Measurements from ENCODE around the gene LIN7B. TPM values are rescaled to one million over a fixed set of nuclear protein-coding genes. Genes with fewer than 3 reads are reported as not detected.

The LIN7B gene
- polyA plus RNA-seq (ENCODE audit: insufficient read length in 10 of 10): 10 to 100 TPM in 4 of 10 donors, 1 to 10 TPM in 6; 8.1 to 14.5 (median 9.8) TPM
- long read RNA-seq, donor 1, transcript LIN7B-201 (6 exons, 755 nt): major isoform, 5 of 6 reads
- long read RNA-seq, donor 1, partial matches to known transcripts: 0 of 6 reads
- long read RNA-seq, donor 1, other reads (novel, unspliced or antisense): 0 of 6 reads
- long read RNA-seq, donor 2, partial matches to known transcripts: 0 of 4 reads
- long read RNA-seq, donor 2, other reads (novel, unspliced or antisense): 0 of 4 reads
- long read RNA-seq, donor 3: 0 reads
- long read RNA-seq, donor 4, partial matches to known transcripts: 0 of 3 reads
- long read RNA-seq, donor 4, other reads (novel, unspliced or antisense): 0 of 3 reads
- long read RNA-seq, donor 5, transcript LIN7B-201 (6 exons, 755 nt): major isoform, 7 of 8 reads
- long read RNA-seq, donor 5, partial matches to known transcripts: 0 of 8 reads
- long read RNA-seq, donor 5, other reads (novel, unspliced or antisense): 0 of 8 reads
- long read RNA-seq, donor 6, transcript LIN7B-201 (6 exons, 755 nt): major isoform, 5 of 7 reads
- long read RNA-seq, donor 6, partial matches to known transcripts: 0 of 7 reads
- long read RNA-seq, donor 6, other reads (novel, unspliced or antisense): 0 of 7 reads
- long read RNA-seq, donor 7, partial matches to known transcripts: 0 of 1 reads
- long read RNA-seq, donor 7, other reads (novel, unspliced or antisense): 0 of 1 reads
- long read RNA-seq, donor 8, partial matches to known transcripts: 0 of 2 reads
- long read RNA-seq, donor 8, other reads (novel, unspliced or antisense): 0 of 2 reads
- long read RNA-seq, donor 9: 0 reads

GRCh38 chr19:49113762-49114629, at the start of gene LIN7B:
Gene LIN7B (plus strand): TSS chr19:49114370. CDS start chr19:49114405, 35 bp downstream.
- DNase-seq: peak; percentile 61 to 79 (median 79)

GRCh38 chr19:49064768-49065611, 49.2 kb upstream of the LIN7B start, which contains the start of gene NTF4:
Gene NTF4 (minus strand): TSS chr19:49064818. CDS start chr19:49061997, 2,821 bp downstream.
- peak in 1 of 3 donors; percentile 46 for DNase-seq

- DNase-seq: no peak
Observed at GRCh38 chr19:49065905-49066512, 48.2 kb upstream of the LIN7B start.

- no peak for DNase-seq
Observed at GRCh38 chr19:49067554-49067953, 46.6 kb upstream of the LIN7B start.

GRCh38 chr19:49069026-49069425, 45.1 kb upstream of the LIN7B start:
- DNase-seq: no peak

GRCh38 chr19:49070416-49070815, 43.8 kb upstream of the LIN7B start:
- DNase-seq: no peak

GRCh38 chr19:49071860-49072547, 42.2 kb upstream of the LIN7B start:
- DNase-seq: no peak

- DNase-seq: peak in 1 of 3 donors; percentile 56
Observed at GRCh38 chr19:49073514-49074378, 40.4 kb upstream of the LIN7B start.

- DNase-seq: peak in 1 of 3 donors; percentile 71
Observed at GRCh38 chr19:49074869-49075268, 39.3 kb upstream of the LIN7B start.

- no peak for DNase-seq
Observed at GRCh38 chr19:49080392-49080791, 33.8 kb upstream of the LIN7B start.

- no peak for DNase-seq
Observed at GRCh38 chr19:49081273-49081672, 32.9 kb upstream of the LIN7B start.

- DNase-seq: no peak
Observed at GRCh38 chr19:49084206-49085019, 29.8 kb upstream of the LIN7B start.

- peak; percentile 99 to 100 (median 100) for DNase-seq
Observed at GRCh38 chr19:49085020-49085867, 28.9 kb upstream of the LIN7B start, which contains the start of gene SNRNP70. Gene SNRNP70 (plus strand): TSS chr19:49085451. CDS start chr19:49086415, 964 bp downstream.

GRCh38 chr19:49085868-49086232, 28.3 kb upstream of the LIN7B start:
- no peak for DNase-seq

- DNase-seq: no peak
Observed at GRCh38 chr19:49086296-49086695, 27.9 kb upstream of the LIN7B start.

- DNase-seq: no peak
Observed at GRCh38 chr19:49091391-49092038, 22.7 kb upstream of the LIN7B start.
